NCI-H146 treated with DMSO at 0.1 percent for 48 hours (cell line): ENCODE measurements around the gene ABHD10.

Experiments used
- DNase-seq: peaks from one replicate; lab custom pipeline; 2025; ENCODE audit not compliant: unreplicated experiment; lab: John Stamatoyannopoulos, UW

Gene ABHD10

DNA sequence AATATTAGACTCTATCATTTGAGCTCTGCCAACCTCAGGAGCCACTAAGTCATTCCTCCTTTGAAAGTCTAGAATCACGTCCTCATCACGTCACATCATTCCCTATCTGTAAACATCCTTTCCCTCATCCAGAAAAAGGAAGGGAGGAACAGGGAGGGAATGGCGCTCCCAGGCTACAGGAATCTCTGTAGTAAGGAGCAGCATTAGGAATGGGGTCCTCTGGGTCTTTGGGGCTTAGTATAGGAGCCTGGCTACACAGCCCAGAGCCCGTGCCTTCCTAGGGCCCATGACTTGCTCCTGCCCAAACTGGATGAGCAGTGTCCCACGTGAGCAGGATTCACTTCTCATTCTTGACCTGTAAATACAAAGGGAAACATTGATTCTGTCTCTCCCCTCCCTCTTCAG, 21.5 kb downstream of the ABHD10 start:
- no peak for DNase-seq

DNA sequence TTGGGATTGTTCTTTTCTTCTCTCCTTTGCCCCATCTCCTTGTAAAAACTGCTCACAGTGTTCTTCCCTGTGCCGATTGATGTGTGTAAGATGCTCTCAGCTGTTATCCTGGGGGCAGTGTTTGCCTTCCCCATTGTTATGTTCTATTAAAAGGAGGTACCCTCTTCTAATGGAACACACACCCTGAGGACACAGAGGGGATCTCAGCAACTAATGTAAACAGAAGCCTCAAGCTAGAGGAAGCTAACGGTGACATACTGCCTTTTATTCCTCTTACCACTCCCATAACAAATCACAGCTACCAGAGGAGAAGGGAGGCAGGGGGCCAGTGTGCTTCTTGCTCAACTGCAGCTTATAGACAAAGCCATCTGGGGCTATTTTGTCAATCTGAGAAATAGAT, 22.1 kb downstream of the ABHD10 start:
- peak; percentile 90 for DNase-seq

DNA sequence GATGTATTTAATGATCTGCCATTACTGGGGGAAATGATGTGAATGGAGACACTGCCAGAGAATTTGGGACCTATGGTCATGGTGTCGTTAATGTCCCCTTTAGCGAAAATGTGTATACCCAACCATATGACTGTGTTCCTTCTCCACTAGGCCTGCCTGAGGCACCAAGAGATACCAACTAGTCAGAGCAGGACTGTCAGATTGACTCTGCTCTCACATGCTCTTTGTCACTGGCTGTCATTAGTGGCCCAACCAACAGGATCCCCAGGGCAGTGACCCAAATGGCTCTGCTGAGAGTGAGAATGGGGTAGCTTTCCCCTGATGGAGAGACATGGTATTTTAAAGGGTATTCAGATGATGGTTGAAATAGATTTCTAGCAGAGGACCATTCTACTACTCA, 22.7 kb downstream of the ABHD10 start:
- DNase-seq, result no peak

DNA sequence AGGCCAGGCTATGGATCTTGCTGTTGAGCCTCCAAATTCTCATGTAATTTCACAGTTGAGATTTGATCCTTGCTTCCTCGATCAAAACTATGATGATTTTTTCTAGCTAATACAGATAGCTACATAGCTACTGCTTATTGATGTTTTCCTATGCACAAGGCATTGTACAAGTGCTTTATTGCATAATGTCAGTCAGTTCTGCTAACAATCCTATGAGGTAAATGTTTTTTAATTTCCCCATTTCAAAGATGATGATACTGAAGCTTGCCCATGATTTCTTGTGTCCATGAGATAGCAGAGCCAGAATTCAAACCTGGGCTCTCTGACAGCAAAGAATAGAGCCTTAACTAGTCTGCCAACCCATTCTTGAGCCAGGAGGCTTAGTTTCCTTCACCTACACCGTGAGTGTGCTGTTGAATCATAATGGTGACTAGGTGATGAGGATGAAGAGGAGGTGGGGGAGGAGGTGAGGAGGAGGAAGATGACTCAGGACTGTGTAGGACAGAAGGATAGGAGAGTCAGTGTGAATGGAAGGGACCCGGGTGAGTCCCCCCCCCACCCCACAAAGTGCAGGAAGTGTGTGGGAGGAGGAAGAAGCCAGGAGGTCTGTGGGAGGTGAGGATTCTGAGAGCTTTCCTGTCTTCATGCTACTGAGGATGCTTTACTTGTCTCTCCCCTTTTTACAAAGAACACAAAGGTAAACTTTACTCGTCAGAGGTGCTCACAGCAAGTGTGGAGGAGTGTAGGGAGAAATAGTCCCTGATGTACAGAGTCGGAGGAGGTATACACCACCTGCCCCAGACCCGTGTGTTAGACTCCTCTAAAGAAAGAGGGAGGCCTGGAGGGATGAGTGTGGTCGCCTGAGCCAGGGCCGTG, 23.5 kb downstream of the ABHD10 start:
- no peak for DNase-seq

DNA sequence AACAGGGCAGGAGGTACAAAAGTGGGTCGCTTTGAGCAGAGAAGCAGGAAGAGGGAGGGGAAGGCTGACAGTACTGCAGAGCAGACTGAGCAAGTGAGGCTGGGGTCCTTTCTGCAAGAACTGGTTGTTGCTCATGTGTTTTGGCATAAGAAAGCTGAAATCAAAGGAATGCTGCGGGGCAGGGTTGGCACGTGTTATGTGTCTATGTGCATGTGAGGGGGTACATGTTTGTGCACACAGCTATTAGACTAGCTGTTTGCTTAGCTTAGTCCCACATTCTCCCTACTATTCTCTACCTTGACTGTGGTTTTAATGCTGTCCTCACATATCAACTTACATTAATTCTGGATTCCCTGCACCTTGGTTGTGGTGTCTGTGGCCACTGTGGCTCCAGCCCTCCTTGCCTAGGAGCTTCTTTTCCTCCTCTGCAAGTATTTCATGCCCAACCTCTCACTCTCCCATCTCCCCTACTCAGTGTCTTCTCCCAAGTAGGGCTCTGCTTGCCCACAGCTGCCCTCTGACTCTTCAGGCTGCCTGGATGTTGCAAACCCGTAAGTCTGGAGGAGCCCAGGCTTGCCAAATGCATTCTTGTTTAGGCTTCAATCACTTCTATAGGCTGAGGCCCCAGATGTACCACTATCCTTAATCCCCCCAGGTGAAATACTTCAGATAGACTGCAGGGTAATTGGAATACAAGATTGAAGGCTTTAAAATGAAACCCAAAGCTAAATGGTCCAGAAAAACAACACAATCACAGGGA, 24.7 kb downstream of the ABHD10 start:
- no peak for DNase-seq

DNA sequence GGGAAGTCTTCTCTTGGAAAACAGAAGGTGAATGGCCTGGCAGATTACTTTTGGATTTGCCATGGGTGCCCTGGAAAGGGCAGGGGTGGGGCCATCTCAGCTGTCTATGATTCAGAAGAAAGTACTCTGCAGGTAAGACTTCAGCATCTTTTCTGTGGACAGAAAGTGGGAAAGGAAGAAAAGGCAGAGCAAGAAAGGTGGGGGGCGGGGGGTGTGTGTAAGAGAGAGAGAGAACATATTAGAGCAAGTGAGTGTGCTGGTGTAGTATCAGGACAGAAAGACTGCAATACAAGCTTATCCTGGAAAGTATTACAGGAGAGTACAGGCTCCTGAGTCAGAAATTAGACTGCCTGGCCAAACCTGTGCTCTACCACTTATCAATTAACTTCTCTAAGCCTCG, 25.4 kb downstream of the ABHD10 start:
- no peak for DNase-seq

DNA sequence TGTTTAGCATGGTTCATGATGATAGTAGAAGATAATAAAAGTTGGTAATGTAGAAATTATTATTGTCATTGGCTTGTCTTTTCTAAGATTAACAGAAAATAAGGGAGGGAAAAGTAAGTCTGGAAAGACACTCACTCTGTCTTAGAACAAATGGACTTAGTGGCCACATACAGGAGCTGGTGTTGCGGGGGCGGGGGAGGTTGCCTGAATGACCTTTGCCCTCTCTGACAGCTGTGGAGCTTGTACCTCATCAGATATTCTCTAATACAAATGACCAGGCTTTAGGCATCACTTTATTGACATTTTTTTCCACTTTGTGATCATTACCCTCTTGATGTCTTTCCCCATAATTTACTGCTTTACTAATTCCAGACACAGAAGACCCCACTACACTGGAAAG, 25.8 kb downstream of the ABHD10 start:
- DNase-seq, result no peak

DNA sequence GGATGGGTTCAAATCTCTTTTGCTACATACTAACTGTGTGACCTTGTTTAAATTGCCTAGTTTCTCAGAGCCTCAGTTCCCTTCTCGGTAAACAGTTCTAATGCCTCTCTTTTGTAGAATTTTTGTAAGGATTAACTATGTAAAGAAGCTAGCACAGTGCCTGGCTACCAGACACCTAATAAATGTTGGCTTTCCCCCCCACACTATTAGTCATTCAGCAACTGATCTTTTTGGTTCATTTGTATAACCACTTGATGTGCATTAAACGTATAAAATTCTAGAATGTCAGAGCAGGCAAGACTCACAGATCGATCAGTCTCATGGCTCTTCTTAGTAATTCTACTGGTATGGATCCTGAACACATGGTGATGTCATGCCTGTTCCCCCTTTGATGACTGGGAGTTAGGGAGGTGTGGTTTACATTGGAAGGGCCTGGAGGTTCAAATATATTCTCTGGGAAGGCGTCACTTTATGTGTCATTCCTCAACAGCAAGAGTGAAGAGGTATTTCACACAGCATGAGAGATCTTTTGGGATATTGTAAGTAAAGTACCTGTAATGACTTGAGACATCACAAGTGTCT, 26.4 kb downstream of the ABHD10 start:
- DNase-seq, result no peak

DNA sequence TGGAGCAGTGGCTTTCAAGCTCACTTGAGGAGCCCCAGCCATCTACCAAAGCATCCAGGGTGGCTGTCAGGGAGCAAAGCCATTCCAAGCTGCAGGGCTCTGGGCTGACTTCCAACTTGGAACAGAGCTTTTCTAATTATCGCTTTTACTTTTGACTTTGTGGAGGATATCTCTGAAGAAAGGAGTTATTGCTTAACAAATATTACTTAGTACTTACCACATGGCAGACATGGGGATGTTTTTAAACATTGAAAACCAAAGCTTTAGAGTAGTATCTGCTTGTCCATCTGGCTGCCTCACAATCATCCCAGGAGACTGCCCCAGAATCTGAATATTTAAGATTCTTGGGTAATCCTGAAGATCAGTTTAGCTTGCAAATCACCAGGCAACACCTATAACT, 28.8 kb downstream of the ABHD10 start:
- no peak for DNase-seq

DNA sequence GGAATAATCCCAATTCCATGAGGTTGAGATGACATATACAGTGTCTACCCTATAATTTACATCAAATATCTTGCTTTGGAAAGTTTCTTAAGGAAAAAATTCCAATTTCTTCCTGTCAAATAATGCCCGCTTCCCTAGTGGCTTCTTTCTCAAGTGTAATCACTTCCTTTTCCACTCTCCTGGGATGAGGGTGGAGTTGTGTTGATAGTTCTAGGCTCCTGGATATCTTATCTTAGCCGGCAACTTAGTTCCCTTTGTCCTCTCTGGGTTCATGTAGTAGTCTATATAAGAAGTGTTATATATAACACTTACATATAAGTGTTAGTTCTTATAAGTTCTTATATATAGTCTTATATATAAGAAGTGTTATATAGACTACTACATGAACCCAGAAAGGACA, 30.8 kb downstream of the ABHD10 start:
- DNase-seq, result no peak

DNA sequence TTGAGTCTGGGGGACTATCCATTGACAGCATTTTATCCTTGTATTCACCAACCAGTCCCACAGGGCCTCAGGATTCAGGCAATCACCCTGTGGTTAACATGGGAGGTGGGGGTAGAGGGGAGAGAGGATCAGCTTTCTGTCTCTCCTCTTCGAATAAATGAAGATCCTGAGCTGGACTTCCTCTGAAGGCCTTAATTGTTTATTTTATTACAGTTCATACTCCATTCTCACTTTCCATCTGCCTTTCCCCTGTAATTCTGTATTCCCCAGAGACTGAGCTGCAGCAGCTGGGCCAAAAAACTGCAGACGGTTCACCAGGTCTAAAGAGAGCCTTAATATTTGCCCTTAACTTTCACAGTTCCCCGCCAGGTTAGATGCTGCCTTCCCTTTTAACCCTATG, 31.8 kb downstream of the ABHD10 start:
- no peak for DNase-seq

DNA sequence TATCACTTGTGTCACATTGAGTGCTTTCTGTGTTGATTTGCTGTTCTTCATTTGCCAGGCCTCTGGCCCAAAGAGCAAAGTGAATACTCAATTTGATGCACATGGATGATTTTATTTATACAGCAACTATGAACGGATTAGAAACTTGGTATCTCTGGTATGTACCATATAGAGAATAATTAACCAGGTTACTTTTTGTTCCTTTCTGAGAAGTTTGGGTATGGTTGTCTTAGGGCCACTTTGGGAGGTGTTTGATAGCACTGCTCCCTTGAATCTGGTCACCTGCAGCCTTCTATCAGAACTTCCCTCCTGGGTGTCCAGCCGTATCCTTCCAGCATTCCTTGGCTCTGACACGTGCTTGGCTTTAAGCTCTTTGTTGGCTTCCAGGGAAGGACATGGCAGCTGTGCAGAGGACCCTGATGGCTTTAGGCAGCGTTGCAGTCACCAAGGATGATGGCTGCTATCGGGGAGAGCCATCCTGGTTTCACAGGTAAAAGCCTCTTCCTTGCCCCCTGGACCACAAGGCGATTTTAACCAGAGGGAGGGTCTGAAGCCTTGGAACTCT, 32.6 kb downstream of the ABHD10 start:
- DNase-seq, result no peak

DNA sequence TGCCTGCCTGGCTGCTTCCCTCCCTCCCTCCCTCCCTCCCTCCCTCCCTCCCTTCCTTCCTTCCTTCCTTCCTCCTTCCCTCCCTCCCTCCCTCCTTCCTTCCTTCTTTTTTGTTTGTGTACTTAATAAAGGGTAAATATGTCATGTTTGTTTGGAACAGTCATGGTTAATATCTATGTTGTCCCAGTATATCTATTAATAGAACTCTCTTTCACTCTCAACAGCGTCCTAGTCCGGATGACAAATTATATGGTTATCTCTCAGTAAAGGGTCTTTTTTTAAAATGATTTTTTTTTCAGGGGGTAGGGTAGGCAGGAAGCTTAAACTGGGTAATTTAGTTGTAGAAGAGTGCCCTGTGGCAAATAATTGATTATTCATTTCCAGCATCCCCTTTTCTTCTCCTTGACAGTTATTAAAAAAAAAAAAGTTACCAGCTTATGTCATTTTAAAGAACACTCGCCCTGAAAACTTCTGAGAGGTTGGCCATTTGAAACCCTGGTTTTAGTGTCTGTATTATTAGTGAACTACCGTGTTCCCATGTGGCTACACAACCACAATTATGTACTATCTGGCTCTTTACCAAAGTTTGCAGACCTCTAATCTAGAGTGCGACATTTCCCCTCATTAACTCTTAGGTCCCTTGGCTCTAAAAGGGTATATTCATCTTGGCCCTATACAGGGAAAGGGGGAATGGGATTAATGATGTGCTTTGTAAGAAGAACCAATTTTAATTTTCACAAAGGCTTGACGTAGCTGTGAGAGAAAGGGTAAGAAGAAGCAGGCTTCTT, 33.6 kb downstream of the ABHD10 start:
- DNase-seq, result no peak

DNA sequence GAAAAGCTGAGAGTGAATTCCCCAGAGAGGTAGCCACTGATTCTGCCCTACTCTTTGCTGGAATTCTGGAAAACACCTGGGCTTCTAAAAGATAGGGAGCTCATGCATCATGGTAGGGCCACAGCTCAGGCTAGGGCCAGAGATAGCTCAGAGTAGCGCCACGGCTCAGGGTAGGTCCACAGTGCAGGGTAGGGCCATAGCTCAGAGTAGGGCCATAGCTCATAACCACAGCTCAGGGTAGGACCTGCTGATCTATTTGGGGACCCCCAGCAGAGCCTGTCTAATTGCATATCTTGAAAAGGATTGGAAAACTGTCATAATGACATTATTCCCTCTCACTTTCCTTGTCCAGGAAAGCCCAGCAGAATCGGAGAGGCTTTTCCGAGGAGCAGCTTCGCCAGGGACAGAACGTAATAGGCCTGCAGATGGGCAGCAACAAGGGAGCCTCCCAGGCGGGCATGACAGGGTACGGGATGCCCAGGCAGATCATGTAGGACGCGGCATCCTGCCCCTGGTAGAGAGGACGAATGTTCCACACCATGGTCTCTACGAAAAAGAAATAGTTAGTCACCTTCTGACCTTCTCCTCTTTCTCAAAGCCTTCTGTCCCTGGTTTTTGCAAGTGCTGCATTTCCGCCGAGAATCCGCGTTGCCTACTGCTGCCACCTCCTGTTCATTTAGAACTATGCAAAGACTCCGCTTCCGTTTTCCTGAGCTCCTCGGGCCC, 34.4 kb downstream of the ABHD10 start:
- no peak for DNase-seq

DNA sequence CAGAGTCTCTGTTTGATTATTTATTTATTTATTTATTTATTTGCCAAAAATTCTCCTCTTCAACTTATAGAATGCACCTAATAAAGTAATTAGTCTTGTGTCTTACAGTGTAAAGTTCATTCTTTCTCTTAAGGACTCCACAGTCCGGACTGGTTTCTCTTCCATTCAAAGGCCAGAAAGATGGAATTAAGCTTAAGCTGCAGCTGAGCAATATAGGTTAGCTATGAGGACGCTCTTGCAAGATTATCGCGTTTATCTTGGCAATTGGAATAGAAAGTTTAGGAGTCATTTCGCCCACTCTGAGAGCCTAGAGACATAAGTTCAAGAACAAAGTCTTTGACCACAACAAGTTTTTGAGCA, 34.9 kb downstream of the ABHD10 start:
- no peak for DNase-seq

DNA sequence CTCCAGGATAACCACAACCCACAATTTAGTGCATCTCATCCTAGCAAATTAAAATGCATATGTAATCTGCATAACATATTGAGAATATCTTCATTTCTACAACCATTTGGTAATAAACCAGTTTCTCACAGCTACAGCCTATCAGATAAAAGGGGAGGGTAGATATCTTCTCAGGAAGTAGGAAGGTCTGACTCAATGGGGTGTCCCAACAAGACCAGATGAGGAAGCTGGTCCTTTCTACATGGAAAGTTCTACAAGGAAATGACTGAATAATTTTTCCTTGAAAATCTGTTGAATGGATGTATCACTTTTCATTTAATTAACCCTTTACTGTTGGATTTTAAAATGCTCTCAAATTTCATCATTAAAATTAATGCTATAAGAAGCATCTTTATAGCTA, 38.3 kb downstream of the ABHD10 start:
- no peak for DNase-seq

DNA sequence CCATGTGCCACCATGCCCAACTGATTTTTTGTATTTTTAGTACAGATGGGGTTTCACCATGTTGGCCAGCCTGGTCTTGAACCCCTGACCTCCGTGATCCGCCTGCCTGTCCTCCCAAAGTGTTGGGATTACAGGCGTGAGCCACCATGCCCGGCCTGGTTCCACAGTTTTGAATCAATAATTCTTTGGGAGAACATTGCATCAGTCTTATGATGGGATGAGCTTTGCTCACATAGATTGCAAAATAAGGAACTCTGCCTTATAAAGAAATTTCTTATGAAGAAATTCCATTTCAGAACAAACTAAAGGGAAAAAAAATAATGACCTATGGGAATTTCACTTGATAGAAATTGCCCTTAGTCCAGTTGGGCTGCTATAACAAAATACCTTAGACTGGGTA, 39.9 kb downstream of the ABHD10 start:
- DNase-seq, result no peak

DNA sequence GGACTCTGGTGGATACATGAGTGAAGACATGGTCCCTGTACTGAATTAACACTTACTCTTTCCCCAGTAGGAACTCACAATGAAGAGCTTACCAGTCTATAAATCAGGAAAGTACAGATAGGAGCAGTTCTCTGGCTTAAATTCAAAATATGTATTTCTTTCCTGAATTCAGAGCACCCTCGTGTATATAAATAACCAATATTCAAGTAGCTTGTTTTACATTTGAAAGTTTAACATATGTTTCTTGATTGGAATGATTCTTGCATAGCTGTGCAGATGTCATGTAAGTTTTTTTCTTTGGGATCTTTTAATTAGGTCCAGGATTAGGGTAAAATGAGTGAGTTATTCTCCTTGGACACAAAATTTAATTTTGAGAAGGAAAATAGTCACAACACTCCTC, 40.9 kb downstream of the ABHD10 start:
- DNase-seq, result no peak

DNA sequence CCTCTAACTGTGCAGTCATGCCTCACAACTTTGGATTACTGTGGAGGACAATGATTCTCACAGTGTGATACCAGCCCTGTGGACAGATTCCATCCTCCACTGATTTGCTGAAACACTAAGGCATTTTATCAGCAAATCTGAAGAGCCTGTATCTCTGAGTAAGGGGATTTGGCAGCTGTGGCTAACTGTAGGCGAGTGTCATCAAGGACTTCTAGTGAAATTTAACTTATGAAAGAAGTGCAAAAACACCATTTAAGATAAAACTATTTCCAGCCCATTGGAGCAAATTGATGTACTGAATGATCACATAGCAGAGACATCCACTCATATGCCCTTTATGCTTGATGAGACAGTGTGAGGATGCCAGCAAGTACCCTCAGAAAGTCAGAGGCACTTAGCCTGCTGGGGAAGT, 41.9 kb downstream of the ABHD10 start:
- peak; percentile 38 for DNase-seq

DNA sequence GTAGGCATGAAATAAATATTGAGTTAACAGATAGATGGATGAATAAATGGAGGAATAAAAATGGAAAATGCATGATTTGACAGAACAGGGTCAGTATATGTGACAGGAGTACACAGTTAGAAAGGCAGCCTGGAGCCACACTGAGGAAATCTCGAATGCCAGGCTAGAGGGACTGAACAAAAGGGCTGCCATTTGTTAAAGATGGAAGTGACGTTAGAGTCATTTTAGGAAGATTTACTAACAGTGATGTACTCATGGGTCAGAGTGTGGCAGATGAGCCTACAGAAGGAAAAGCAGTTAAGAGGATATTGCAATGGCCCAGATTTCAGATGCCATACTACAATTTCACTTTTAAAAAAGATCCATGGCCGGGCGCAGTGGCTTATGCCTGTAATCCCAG, 48.3 kb downstream of the ABHD10 start:
- no peak for DNase-seq
